CD4-positive, alpha-beta T cell (primary cell): ENCODE results near the gene STRN4. TPM values are rescaled to one million over a fixed set of nuclear protein-coding genes. Genes with fewer than 3 reads are reported as not detected.

Experiments used
- ATAC-seq: fragments of 200-7000 bp; cut with Tn5 transposase; one replicate; pipeline ENCODE4 v1.10.0; 2022; ENCODE audit warnings: mild to moderate bottlenecking; ENCODE audit not compliant: poor library complexity
- CTCF ChIA-PET: fragments of 350-600 bp; sonication (Branson Sonifier 250); formaldehyde crosslinking; loops from one replicate; lab custom pipeline; 2021; ENCODE audit warnings: antibody characterized with exemption, inconsistent platforms; lab: Charles Lee
- POLR2A ChIA-PET: fragments of 350-600 bp; sonication (Branson Sonifier 250); formaldehyde crosslinking; loops from one replicate; lab custom pipeline; 2021; ENCODE audit warnings: antibody characterized with exemption, inconsistent platforms; lab: Charles Lee
- DNase-seq, 14 experiments: peaks; one replicate each; pipeline ENCODE4 v3.0.0-alpha.2; 2013 to 2020; ENCODE audit warnings: mixed read lengths in 2 of 14
- H3K27ac ChIP-seq, 2 donors: one replicate each; pipeline versions ENCODE4 v1.5.1 to v1.7.0; 2013; ENCODE audit warnings: low read length in 2 of 2, low read depth in 1 of 2, mild to moderate bottlenecking in 1 of 2
- H3K27me3 ChIP-seq, 2 experiments: 1 replicate in 1 of 2; 2 replicates in 1 of 2; pipeline versions ENCODE4 v1.6.1 to v1.7.0; 2013; ENCODE audit warnings: low read length in 2 of 2, control low read depth in 1 of 2, mild to moderate bottlenecking in 1 of 2, moderate library complexity in 1 of 2; ENCODE audit not compliant: insufficient read depth in 2 of 2, control insufficient read depth in 1 of 2
- H3K36me3 ChIP-seq: one replicate; pipeline ENCODE4 v1.6.1; 2013; ENCODE audit warnings: low read length, control low read depth; ENCODE audit not compliant: insufficient read depth
- H3K4me1 ChIP-seq: one replicate; pipeline ENCODE4 v1.6.1; 2013; ENCODE audit warnings: low read length, control low read depth; ENCODE audit not compliant: insufficient read depth
- H3K4me3 ChIP-seq: one replicate; pipeline ENCODE4 v1.5.1; 2013; ENCODE audit warnings: mild to moderate bottlenecking, low read length, moderate library complexity
- H3K9me3 ChIP-seq, 2 experiments: 1 replicate in 1 of 2; 2 replicates in 1 of 2; pipeline versions ENCODE4 v1.6.1 to v1.7.0; 2013; ENCODE audit warnings: low read length in 2 of 2, mild to moderate bottlenecking in 2 of 2, control low read depth in 1 of 2, moderate library complexity in 1 of 2; ENCODE audit not compliant: control insufficient read depth in 1 of 2, insufficient read depth in 1 of 2
- H3K27ac Mint-ChIP-seq: one replicate; pipeline ENCODE4 v1.8.0; 2020; ENCODE audit warnings: mixed read lengths
- H3K27me3 Mint-ChIP-seq: one replicate; pipeline ENCODE4 v1.8.0; 2021; ENCODE audit warnings: mixed read lengths
- H3K36me3 Mint-ChIP-seq: one replicate; pipeline ENCODE4 v1.8.0; 2021; ENCODE audit warnings: low read depth, mixed read lengths
- H3K4me1 Mint-ChIP-seq: one replicate; pipeline ENCODE4 v1.8.0; 2021; ENCODE audit warnings: low read depth, mixed read lengths
- H3K4me3 Mint-ChIP-seq: one replicate; pipeline ENCODE4 v1.8.0; 2020; ENCODE audit warnings: mild to moderate bottlenecking, mixed read lengths
- H3K9me3 Mint-ChIP-seq: one replicate; pipeline ENCODE4 v1.8.0; 2020; ENCODE audit warnings: mixed read lengths
- CTCF ChIP-seq: fragments of 200-600 bp; IDR thresholded peaks from one replicate; pipeline ENCODE4 v1.8.0; 2022; ENCODE audit warnings: antibody characterized with exemption, mild to moderate bottlenecking
- intact Hi-C, 2 experiments: fragments of 100-400 bp; cut with DNase I in 1 of 2; cut with micrococcal nuclease in 1 of 2; formaldehyde crosslinking; loops; one replicate each; pipeline versions ENCODE4 v1.15.1 to v1.9.0; 2023 to 2025; cut with DNase I, micrococcal nuclease
- total RNA-seq, 174 experiments: library from RNA in 2 of 174; stranded (reverse) in 2 of 174; gene quantifications; one replicate each; pipeline ENCODE4 v1.2.3 and lab custom pipeline; 2021 to 2026

The STRN4 gene
- total RNA-seq, 2 experiments from 2014 or later = 90.0 to 94.0 TPM

DNA sequence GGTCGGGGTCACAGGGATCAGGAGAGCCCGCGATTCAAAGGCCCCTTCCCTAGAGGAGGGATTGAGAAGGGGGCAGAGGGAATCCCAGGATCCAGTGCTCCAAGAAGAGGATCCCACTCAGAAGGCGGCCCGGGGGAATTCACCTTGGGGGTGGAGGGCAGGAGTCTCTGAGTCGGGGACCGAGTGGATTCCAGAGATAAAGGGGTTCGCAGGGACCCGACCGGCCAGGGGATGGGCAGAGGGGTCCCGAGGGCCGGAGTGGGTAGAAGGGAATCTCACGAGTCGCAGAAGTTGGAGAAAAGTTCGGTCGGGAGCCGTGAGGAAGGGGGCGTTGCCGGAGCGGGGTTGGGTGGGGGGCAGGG, 29.6 kb downstream of the STRN4 start:
- no peaks in the 10 kb centered on the region for H3K9me3 ChIP-seq
- POLR2A ChIA-PET = interaction anchor here (0.9 to 1.1 kb wide), 2 partner anchors 12 to 144 kb away, joined by 4 read pairs; partner anchors contain the start of gene ARHGAP35
- ATAC-seq = no peak
- TF ChIP-seq CTCF = no peak
- Mint-ChIP-seq H3K9me3 (no peaks in the 10 kb centered on the region), H3K4me1 (peaks cover 40% of the 10 kb centered on the region), H3K27ac (peak overlapping the region; percentile 99), H3K36me3 (peaks cover 61% of the 10 kb centered on the region), H3K4me3 (peak overlapping the region; percentile 99), H3K27me3 (no peaks in the 10 kb centered on the region)
- H3K4me1 ChIP-seq = peaks cover 56% of the 10 kb centered on the region
- peak overlapping the region; percentile 96 for H3K4me3 ChIP-seq
- peaks cover 15% of the 10 kb centered on the region for H3K36me3 ChIP-seq
- intact Hi-C loops = loop anchor here in 1 of 2 experiments (10.0 kb wide), 1 partner anchor 518 kb away; the partner anchor contains the start of gene BBC3
- no peaks in the 10 kb centered on the region for H3K27me3 ChIP-seq
- peak overlapping the region; percentile 86 to 91 for H3K27ac ChIP-seq
- CTCF ChIA-PET = no interaction called here
- no peak for DNase-seq

GRCh38 chr19:46715975-46716671, 30.1 kb downstream of the STRN4 start:
- peak overlapping the region; percentile 99 for H3K27ac Mint-ChIP-seq
- TF ChIP-seq CTCF = no peak
- H3K27me3 Mint-ChIP-seq = no peaks in the 10 kb centered on the region
- Histone ChIP-seq H3K27ac (peak overlapping the region; percentile 86 to 91), H3K4me3 (peak overlapping the region; percentile 96), H3K4me1 (peaks cover 56% of the 10 kb centered on the region), H3K36me3 (peaks cover 14% of the 10 kb centered on the region), H3K27me3 (no peaks in the 10 kb centered on the region), H3K9me3 (no peaks in the 10 kb centered on the region)
- no peaks in the 10 kb centered on the region for H3K9me3 Mint-ChIP-seq
- ChIA-PET CTCF (interaction anchor here (0.6 to 2.8 kb wide), 2 partner anchors 13 to 143 kb away, joined by 3 to 17 read pairs; no protein-coding TSS in a partner anchor), POLR2A (interaction anchor here (0.9 to 3.5 kb wide), 4 partner anchors 12 to 144 kb away, joined by 4 to 23 read pairs (median 12); partner anchors contain the start of genes ARHGAP35 and CALM3)
- H3K4me1 Mint-ChIP-seq = peaks cover 40% of the 10 kb centered on the region
- peak overlapping the region; percentile 99 for H3K4me3 Mint-ChIP-seq
- peak in 2 of 14 experiments; percentile 26 to 51 for DNase-seq
- H3K36me3 Mint-ChIP-seq = peaks cover 58% of the 10 kb centered on the region
- intact Hi-C loops = loop anchor here in 1 of 2 experiments (10.0 kb wide), 1 partner anchor 519 kb away; the partner anchor contains the start of gene BBC3
- ATAC-seq = no peak

GRCh38 chr19:46715620-46715974, 30.7 kb downstream of the STRN4 start:
- Histone ChIP-seq H3K9me3 (no peaks in the 10 kb centered on the region), H3K36me3 (peaks cover 17% of the 10 kb centered on the region), H3K4me1 (peaks cover 56% of the 10 kb centered on the region), H3K27ac (peak overlapping the region; percentile 73 to 86), H3K4me3 (peak overlapping the region; percentile 96), H3K27me3 (no peaks in the 10 kb centered on the region)
- POLR2A ChIA-PET = interaction anchor here (0.9 to 3.5 kb wide), 4 partner anchors 12 to 471 kb away, joined by 3 to 23 read pairs (median 20); partner anchors contain the start of gene CALM3
- intact Hi-C loops = loop anchor here in 1 of 2 experiments (10.0 kb wide), 1 partner anchor 519 kb away; the partner anchor contains the start of gene BBC3
- ATAC-seq (no peak), DNase-seq (peak in 3 of 14 experiments; percentile 10 to 46 (median 19))
- Mint-ChIP-seq H3K27ac (peak overlapping the region; percentile 99), H3K4me3 (peak overlapping the region; percentile 99), H3K36me3 (peaks cover 59% of the 10 kb centered on the region), H3K27me3 (no peaks in the 10 kb centered on the region), H3K9me3 (no peaks in the 10 kb centered on the region), H3K4me1 (peaks cover 40% of the 10 kb centered on the region)
- CTCF ChIA-PET = interaction anchor here (0.6 to 2.8 kb wide), 2 partner anchors 13 to 142 kb away, joined by 3 to 17 read pairs; no protein-coding TSS in a partner anchor
- TF ChIP-seq CTCF = no peak
